ENCODE data around the gene IL10.
"Not testable (repeated sequence)": the region's sequence is repeated elsewhere in the genome, so short reads cannot be mapped to it uniquely, and the experiment has no call there.

Gene IL10

GRCh38 chr1:206768472-206769303, 3.6 kb downstream of the IL10 start:
- no peak overlapping the region for H3K4me3 ChIP-seq (ENCODE audit: insufficient read depth, low read depth, low read length)
- H3K27me3 ChIP-seq (ENCODE audit: control insufficient read depth, insufficient read depth, low read length, poor library complexity, severe bottlenecking) = no peaks in the 10 kb centered on the region
- no peaks in the 10 kb centered on the region for H3K9me3 ChIP-seq (ENCODE audit: control insufficient read depth, low read length)
- no peaks in the 10 kb centered on the region for H3K36me3 ChIP-seq (ENCODE audit: control insufficient read depth, insufficient read depth, low read length)
- no peak overlapping the region for H3K27ac ChIP-seq (ENCODE audit: insufficient read depth, low read depth, low read length, poor library complexity, severe bottlenecking)
- peaks cover 12% of the 10 kb centered on the region for H3K4me1 ChIP-seq (ENCODE audit: control insufficient read depth, insufficient read depth, low read length)
- WGBS, 2 experiments = 85 to 86% methylated on average over 14 of the region's 14 CpGs

DNA sequence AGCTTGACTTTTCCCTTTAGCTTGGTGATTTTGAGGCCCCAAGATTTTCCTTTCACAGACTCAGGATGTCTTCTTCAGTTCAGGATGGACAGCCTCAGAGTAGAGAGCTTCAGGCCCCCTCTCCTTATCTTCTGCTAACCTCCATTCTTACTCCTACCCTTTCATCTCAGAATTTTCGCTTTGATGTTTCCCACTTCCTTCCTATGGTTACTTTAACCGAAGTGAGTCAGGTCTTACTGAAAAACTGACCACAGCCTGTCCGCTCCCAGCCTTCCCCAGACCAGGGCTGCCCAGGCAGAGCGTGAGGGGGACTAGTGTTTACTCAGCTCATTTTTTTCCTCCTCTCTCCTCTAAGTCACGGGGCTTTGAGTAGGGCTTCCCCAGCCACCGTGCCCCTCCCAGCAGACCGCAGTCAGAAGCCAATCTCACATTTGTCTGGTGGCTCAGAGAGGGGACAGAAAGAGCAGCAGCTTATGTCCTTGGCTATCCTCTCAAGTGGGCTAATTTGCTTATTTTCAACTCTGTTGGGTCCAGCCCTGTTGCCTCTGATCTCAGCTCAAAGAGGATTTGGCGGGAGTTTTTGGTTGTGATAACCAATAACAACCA, 5.9 kb downstream of the IL10 start:
- H3K36me3 ChIP-seq (ENCODE audit: control insufficient read depth, insufficient read depth, low read length) = no peaks in the 10 kb centered on the region
- H3K4me3 ChIP-seq (ENCODE audit: insufficient read depth, low read depth, low read length) = no peak overlapping the region
- H3K9me3 ChIP-seq (ENCODE audit: control insufficient read depth, low read length) = no peaks in the 10 kb centered on the region
- H3K27me3 ChIP-seq (ENCODE audit: control insufficient read depth, insufficient read depth, low read length, poor library complexity, severe bottlenecking) = no peaks in the 10 kb centered on the region
- WGBS, 2 experiments = 73 to 76% methylated on average over 8 of the region's 8 CpGs
- peaks cover 12% of the 10 kb centered on the region for H3K4me1 ChIP-seq (ENCODE audit: control insufficient read depth, insufficient read depth, low read length)
- no peak overlapping the region for H3K27ac ChIP-seq (ENCODE audit: insufficient read depth, low read depth, low read length, poor library complexity, severe bottlenecking)

GRCh38 chr1:206765771-206766170, 6.5 kb downstream of the IL10 start:
- H3K9me3 ChIP-seq (ENCODE audit: control insufficient read depth, low read length); H3K27ac ChIP-seq (ENCODE audit: insufficient read depth, low read depth, low read length, poor library complexity, severe bottlenecking); H3K4me3 ChIP-seq (ENCODE audit: insufficient read depth, low read depth, low read length); H3K4me1 ChIP-seq (ENCODE audit: control insufficient read depth, insufficient read depth, low read length); H3K36me3 ChIP-seq (ENCODE audit: control insufficient read depth, insufficient read depth, low read length); H3K27me3 ChIP-seq (ENCODE audit: control insufficient read depth, insufficient read depth, low read length, poor library complexity, severe bottlenecking): not testable (repeated sequence)
- WGBS, 2 experiments = 92 to 97% methylated on average over 1 of the region's 1 CpG

DNA sequence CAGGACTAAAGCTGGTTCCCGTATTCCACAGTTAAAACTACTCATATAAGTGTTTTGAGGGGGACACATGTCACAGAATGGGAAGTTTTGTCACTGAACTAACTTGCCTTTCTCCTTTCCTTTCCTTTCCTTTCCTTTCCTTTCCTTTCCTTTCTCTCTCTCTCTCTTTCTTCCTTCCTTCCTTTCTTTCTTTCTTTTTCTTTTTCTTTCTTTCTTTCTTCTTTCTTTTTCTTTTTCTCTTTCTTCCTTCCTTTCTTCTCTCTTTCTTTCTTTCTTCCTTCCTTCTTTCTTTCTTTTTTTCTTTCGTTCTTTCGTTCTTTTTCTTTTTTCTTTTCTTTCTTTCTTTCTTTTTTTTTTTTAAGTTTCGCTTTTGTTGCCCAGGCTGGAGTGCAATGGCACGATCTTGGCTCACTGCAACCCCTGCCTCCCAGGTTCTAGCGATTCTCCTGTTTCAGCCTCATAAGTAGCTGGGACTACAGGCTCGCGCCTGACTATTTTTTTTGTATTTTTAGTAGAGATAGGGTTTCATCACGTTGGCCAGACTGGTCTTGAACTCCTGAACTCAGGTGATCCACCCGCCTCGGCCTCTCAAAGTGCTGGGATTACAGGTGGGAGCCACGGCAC, 9.4 kb downstream of the IL10 start:
- not testable (repeated sequence) for H3K27ac ChIP-seq (ENCODE audit: insufficient read depth, low read depth, low read length, poor library complexity, severe bottlenecking); H3K36me3 ChIP-seq (ENCODE audit: control insufficient read depth, insufficient read depth, low read length); H3K27me3 ChIP-seq (ENCODE audit: control insufficient read depth, insufficient read depth, low read length, poor library complexity, severe bottlenecking); H3K9me3 ChIP-seq (ENCODE audit: control insufficient read depth, low read length); H3K4me3 ChIP-seq (ENCODE audit: insufficient read depth, low read depth, low read length); H3K4me1 ChIP-seq (ENCODE audit: control insufficient read depth, insufficient read depth, low read length)
- 90 to 91% methylated on average over 12 of the region's 12 CpGs for WGBS, 2 experiments

GRCh38 chr1:206761159-206761768, 11.0 kb downstream of the IL10 start:
- Histone ChIP-seq H3K4me3 (ENCODE audit: insufficient read depth, low read depth, low read length) (no peak overlapping the region), H3K27ac (ENCODE audit: insufficient read depth, low read depth, low read length, poor library complexity, severe bottlenecking) (no peak overlapping the region), H3K36me3 (ENCODE audit: control insufficient read depth, insufficient read depth, low read length) (no peaks in the 10 kb centered on the region), H3K27me3 (ENCODE audit: control insufficient read depth, insufficient read depth, low read length, poor library complexity, severe bottlenecking) (no peaks in the 10 kb centered on the region), H3K9me3 (ENCODE audit: control insufficient read depth, low read length) (no peaks in the 10 kb centered on the region), H3K4me1 (ENCODE audit: control insufficient read depth, insufficient read depth, low read length) (no peaks in the 10 kb centered on the region)
- 93 to 95% methylated on average over 6 of the region's 6 CpGs for WGBS, 2 experiments

GRCh38 chr1:206760590-206760989, 11.7 kb downstream of the IL10 start:
- H3K4me3 ChIP-seq (ENCODE audit: insufficient read depth, low read depth, low read length) = no peak overlapping the region
- no peaks in the 10 kb centered on the region for H3K27me3 ChIP-seq (ENCODE audit: control insufficient read depth, insufficient read depth, low read length, poor library complexity, severe bottlenecking)
- 100% methylated on average over 1 of the region's 1 CpG for WGBS, 2 experiments
- H3K36me3 ChIP-seq (ENCODE audit: control insufficient read depth, insufficient read depth, low read length) = no peaks in the 10 kb centered on the region
- no peak overlapping the region for H3K27ac ChIP-seq (ENCODE audit: insufficient read depth, low read depth, low read length, poor library complexity, severe bottlenecking)
- no peaks in the 10 kb centered on the region for H3K9me3 ChIP-seq (ENCODE audit: control insufficient read depth, low read length)
- no peaks in the 10 kb centered on the region for H3K4me1 ChIP-seq (ENCODE audit: control insufficient read depth, insufficient read depth, low read length)

DNA sequence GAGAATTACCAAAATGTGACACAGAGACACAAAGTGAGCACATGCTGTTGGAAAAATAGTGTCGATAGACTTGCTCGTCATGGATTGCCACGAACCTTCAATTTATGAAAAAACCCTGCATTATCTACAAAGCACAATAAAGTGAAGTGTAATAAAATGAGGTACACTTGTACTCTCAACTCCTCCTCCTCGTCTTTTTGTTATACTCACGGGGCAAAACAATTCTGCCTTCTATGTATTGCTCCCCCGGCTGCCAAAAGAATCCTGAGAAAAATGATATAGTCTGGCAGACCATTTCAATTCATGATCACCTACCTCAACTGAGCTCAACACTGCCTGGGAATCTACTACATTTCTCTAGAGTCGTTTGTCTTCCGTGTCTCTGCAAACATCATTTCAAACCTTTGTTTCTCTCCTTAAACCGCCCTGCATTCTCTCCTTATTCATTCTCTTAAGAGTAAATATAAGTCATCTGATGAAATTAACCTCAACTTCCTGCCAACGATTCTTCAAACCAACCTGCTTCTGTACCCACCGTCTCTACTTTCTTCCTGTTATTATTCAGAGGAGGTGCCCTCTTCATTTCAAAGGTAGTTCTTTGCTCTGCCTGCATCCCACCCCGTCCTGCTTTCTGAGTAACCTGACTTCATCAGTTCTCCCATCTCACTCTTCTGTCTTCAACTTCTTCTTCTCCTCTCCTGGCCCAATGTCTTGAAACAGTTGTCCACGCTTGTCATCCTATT, 14.6 kb downstream of the IL10 start:
- no peaks in the 10 kb centered on the region for H3K4me1 ChIP-seq (ENCODE audit: control insufficient read depth, insufficient read depth, low read length)
- H3K9me3 ChIP-seq (ENCODE audit: control insufficient read depth, low read length) = no peaks in the 10 kb centered on the region
- H3K36me3 ChIP-seq (ENCODE audit: control insufficient read depth, insufficient read depth, low read length) = no peaks in the 10 kb centered on the region
- H3K27ac ChIP-seq (ENCODE audit: insufficient read depth, low read depth, low read length, poor library complexity, severe bottlenecking) = no peak overlapping the region
- no peak overlapping the region for H3K4me3 ChIP-seq (ENCODE audit: insufficient read depth, low read depth, low read length)
- 87 to 90% methylated on average over 12 to 13 of the region's 13 CpGs for WGBS, 2 experiments
- H3K27me3 ChIP-seq (ENCODE audit: control insufficient read depth, insufficient read depth, low read length, poor library complexity, severe bottlenecking) = no peaks in the 10 kb centered on the region

DNA sequence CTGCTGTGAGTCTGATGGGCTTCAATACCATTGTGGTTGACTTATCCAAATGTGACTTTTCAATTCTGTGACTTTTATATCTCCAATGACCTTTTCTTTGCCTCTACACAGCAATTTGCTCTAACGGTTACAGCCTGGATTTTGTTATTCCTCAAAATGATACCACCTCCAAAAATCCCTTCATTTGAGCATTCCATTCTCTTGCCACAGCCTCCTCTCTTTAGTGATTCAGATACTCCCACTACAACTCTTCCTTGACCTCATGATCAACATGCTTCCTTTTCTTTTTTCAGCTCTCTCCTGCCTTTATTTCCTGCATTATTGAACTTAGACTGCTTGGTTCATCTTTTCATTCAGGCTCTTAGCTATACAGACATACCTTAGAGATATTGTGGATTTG, 18.3 kb downstream of the IL10 start:
- Histone ChIP-seq H3K27ac (ENCODE audit: insufficient read depth, low read depth, low read length, poor library complexity, severe bottlenecking) (no peak overlapping the region), H3K36me3 (ENCODE audit: control insufficient read depth, insufficient read depth, low read length) (no peaks in the 10 kb centered on the region), H3K27me3 (ENCODE audit: control insufficient read depth, insufficient read depth, low read length, poor library complexity, severe bottlenecking) (no peaks in the 10 kb centered on the region), H3K9me3 (ENCODE audit: control insufficient read depth, low read length) (no peaks in the 10 kb centered on the region), H3K4me1 (ENCODE audit: control insufficient read depth, insufficient read depth, low read length) (no peaks in the 10 kb centered on the region), H3K4me3 (ENCODE audit: insufficient read depth, low read depth, low read length) (no peak overlapping the region)
- 89 to 94% methylated on average over 1 of the region's 1 CpG for WGBS, 2 experiments

GRCh38 chr1:206753141-206753540, 19.2 kb downstream of the IL10 start:
- 92 to 94% methylated on average over 2 to 3 of the region's 3 CpGs for WGBS, 2 experiments

More at GRCh38 chr1:206753141-206753540, 19.2 kb downstream of the IL10 start:
- H3K9me3 ChIP-seq (ENCODE audit: control insufficient read depth, low read length) = no peaks in the 10 kb centered on the region
- H3K36me3 ChIP-seq (ENCODE audit: control insufficient read depth, insufficient read depth, low read length) = no peaks in the 10 kb centered on the region
- H3K4me1 ChIP-seq (ENCODE audit: control insufficient read depth, insufficient read depth, low read length) = no peaks in the 10 kb centered on the region
- no peaks in the 10 kb centered on the region for H3K27me3 ChIP-seq (ENCODE audit: control insufficient read depth, insufficient read depth, low read length, poor library complexity, severe bottlenecking)
- no peak overlapping the region for H3K27ac ChIP-seq (ENCODE audit: insufficient read depth, low read depth, low read length, poor library complexity, severe bottlenecking)
- no peak overlapping the region for H3K4me3 ChIP-seq (ENCODE audit: insufficient read depth, low read depth, low read length)

Measured in ectodermal cell (in vitro differentiated cells).